HG03039 (cell line): ENCODE results near the gene RFC1.
"Not testable (repeated sequence)": the region's sequence is repeated elsewhere in the genome, so short reads cannot be mapped to it uniquely, and the experiment has no call there.

Experiments used
- ATAC-seq: cut with Tn5 transposase; IDR thresholded peaks from one replicate; pipeline ENCODE4 v1.9.1; 2021; ENCODE audit warnings: mild to moderate bottlenecking, moderate library complexity; ENCODE audit not compliant: unreplicated experiment

The RFC1 gene, protein sequence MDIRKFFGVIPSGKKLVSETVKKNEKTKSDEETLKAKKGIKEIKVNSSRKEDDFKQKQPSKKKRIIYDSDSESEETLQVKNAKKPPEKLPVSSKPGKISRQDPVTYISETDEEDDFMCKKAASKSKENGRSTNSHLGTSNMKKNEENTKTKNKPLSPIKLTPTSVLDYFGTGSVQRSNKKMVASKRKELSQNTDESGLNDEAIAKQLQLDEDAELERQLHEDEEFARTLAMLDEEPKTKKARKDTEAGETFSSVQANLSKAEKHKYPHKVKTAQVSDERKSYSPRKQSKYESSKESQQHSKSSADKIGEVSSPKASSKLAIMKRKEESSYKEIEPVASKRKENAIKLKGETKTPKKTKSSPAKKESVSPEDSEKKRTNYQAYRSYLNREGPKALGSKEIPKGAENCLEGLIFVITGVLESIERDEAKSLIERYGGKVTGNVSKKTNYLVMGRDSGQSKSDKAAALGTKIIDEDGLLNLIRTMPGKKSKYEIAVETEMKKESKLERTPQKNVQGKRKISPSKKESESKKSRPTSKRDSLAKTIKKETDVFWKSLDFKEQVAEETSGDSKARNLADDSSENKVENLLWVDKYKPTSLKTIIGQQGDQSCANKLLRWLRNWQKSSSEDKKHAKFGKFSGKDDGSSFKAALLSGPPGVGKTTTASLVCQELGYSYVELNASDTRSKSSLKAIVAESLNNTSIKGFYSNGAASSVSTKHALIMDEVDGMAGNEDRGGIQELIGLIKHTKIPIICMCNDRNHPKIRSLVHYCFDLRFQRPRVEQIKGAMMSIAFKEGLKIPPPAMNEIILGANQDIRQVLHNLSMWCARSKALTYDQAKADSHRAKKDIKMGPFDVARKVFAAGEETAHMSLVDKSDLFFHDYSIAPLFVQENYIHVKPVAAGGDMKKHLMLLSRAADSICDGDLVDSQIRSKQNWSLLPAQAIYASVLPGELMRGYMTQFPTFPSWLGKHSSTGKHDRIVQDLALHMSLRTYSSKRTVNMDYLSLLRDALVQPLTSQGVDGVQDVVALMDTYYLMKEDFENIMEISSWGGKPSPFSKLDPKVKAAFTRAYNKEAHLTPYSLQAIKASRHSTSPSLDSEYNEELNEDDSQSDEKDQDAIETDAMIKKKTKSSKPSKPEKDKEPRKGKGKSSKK

DNA sequence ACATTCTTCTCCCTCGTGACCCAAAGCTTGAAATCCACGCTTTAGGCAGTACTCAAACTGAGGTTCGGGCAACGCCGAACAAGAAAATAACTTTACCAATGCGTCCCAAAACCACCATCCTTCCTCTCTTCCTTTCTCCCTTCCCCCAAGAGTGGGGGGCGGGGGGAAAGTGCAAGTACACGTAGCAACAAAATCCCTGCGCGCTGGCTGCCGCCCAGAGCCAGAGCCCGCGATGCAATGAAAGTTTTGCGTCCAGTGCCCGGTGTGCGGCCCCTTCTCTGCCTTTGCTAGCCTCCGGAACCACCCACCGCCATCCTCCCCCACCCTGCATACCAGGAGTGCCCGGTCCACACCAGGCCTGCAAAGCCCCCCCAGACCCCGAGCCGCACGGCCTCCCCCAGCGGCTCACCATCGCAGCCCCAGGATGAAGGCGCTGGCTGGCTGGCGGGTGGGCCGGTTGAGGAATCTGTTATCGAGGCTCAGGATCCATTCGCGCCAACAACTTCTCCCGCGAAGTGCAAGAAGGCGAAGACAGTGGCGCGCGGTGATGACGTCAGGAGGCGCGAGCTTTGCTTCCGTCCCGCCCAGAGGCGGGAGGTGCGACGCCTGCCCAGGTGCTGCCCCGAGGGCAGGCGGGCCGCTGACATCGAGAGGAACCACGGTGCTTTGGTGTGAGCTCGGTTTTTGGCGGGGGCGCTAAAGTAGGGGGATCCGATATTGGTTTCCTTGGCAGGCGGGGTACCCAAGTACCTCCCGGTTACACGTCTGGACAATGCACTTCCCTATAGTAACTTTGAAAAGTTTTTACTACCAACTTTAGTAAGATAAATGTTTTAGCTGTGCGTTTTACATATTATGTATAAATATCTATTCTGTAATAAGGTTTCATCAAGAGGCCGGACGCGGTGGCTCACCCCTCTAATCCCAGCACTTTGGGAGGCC is at the start of gene RFC1:
RFC1 (minus strand) TSS at position 533 of the 942 bp plus-strand sequence; CDS start at position 412, 121 bp downstream.
- ATAC-seq = peak; percentile 81

DNA sequence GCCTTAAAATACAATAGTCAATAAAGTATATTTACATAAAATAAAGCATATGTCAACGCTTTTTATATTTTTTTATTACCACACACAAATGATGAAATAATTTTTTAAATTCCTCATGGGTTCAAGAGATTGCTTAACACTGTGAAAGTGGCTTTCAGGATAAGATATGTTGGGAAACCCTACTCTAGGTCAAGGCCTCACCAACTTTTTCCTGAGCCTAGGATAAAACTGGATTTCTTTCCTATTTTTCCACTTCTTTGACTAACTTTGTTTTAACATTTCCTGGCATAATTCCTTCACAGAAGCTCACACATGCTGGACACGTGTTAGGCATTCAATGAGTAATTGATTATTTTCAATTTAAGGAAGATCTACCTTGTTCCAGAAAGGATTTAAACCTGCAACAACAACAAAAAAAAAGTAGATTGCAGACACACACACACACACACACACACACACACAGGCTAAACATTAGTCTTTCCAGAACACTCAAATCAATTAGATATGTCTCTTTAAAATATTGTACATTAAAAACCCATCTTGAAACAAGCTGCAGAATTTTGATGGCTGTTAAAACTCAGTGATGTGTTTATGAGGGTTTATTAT is 49.6 kb upstream of the RFC1 start:
- no peak for ATAC-seq

DNA sequence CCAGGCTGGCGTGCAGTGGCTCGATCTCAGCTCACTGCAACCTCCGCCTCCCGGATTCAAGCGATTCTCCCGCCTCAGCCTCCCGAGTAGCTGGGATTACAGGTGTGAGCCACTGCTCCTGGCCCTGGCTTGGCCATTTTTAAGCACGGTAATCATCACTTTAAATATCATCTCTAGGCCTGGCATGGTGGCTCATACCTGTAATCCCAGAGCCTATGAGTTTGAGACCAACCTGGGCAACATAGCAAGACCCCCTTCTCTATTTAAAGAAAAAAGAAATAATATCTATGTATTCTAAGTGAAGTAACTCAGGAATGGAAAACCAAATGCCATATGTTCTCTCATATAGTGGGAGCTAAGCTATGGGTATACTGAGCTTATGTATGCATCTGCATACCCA is 45.4 kb upstream of the RFC1 start:
- not testable (repeated sequence) for ATAC-seq

DNA sequence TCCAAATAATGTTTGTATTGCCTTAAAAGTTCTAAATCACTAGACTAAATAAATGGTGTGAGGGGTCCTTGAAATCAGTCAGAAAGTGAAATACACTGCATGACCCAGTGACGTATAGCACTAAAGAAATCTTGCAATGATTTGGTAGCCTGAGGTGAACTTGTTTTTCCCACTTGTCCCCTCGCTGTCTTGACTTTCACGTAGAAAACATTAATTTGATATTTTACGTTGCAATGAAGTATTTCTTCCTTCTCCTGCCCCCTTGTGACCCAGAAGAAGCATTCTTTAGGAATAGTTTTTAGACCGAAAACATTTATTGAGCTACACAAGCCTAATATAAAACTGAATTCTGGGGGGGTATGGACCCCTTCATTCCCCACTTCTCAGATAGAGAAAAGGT is 44.3 kb upstream of the RFC1 start:
- ATAC-seq = no peak

DNA sequence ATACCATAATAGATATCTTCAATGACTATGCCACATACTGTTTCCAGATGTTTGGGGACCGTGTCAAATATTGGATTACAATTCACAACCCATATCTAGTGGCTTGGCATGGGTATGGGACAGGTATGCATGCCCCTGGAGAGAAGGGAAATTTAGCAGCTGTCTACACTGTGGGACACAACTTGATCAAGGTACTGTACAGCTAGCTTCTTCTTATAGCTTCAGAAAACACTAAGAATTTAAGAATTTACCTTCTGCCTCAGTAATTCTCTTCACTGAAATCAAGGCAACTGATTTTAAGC is 41.4 kb upstream of the RFC1 start:
- ATAC-seq = no peak

DNA sequence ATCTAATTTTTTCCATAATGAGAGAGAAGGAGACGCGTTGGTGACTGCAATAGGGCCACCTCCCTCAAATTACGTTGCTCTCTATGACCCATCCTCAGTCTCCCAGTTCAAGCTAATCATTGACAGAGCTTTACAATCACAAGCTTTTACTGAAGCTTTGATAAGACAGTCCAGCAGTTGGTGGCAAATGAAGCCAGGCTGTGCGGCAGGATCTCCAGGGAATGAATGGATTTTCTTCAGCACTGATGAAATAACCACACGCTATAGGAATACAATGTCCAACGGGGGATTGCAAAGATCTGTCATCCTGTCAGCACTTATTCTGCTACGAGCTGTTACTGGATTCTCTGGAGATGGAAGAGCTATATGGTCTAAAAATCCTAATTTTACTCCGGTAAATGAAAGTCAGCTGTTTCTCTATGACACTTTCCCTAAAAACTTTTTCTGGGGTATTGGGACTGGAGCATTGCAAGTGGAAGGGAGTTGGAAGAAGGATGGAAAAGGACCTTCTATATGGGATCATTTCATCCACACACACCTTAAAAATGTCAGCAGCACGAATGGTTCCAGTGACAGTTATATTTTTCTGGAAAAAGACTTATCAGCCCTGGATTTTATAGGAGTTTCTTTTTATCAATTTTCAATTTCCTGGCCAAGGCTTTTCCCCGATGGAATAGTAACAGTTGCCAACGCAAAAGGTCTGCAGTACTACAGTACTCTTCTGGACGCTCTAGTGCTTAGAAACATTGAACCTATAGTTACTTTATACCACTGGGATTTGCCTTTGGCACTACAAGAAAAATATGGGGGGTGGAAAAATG is 40.8 kb upstream of the RFC1 start, which contains the start of gene KLB:
KLB (plus strand) TSS at position 168 of the 821 bp plus-strand sequence; CDS start at position 188, 20 bp downstream.
- ATAC-seq = no peak

DNA sequence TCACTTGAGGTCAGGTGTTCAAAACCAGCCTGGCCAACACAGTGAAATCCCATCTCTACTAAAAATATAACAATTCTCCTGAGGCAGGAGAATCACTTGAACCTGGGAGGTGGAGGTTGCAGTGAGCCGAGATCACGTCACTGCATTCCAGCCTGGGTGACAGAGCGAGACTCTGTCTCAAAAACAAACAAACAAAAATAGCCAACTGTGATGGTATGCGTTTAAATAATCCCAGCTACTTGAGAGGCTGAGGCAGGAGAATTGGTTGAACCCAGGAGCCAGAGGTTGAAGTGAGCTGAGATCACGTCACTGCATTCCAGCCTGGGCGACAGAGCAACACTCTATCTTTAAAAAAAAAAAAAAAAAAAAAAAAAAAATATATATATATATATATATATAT is 35.5 kb upstream of the RFC1 start:
- not testable (repeated sequence) for ATAC-seq

DNA sequence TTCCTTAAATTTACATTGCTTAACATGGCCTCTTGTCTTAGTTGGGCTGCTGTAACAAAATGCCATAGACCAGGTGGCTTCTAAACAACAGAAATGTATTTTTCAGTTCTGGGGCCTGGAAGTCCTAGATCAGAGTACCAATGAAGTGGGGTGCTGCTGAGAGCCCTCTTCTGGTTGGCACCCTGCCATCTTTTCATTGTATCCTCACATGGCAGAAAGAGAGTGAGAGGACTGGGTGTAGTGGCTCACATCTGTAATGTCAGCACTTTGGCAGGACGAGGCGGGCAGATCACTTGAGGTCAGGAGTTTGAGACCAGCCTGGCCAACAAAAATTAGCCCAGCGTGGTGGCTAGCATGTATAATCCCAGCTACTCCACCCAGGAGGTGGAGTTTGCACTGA is 28.5 kb upstream of the RFC1 start:
- no peak for ATAC-seq

DNA sequence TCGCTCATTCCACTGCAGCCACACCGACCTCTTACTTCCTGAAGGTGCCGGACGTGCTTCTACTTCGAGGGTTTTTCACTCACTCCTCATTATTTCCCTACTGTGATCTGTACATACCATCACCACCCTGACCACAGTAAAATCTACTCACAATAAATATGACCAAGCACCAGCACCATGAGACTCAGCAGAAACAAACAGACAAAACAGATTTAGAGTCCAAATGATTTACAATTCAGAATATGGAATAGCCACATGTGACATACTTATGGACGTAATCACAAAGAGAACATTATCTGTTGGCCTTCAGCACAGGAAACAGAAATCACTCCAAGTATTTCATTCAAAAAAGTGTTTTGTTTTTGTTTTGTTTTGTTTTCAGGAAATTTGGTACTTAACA is 24.4 kb upstream of the RFC1 start:
- no peak for ATAC-seq

DNA sequence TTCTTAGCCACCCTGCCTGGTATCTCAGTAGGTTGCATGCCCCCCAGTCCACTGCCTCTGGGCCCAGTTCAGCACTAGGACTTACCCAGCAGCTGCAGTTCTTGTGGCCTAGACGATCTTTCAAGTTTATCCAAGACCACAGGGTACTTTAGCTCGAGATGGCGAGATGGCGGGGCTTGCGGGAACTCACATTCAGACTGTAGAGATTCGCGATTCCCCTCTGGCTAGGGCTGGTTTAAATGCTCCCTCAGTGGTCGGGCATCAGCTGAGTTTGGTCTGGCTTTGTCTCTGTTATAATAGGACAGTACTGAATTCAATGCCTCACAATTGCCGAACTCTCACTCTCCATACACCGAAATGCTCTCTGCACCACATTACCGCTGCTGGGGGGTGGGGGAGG is 18.4 kb upstream of the RFC1 start:
- ATAC-seq = no peak

DNA sequence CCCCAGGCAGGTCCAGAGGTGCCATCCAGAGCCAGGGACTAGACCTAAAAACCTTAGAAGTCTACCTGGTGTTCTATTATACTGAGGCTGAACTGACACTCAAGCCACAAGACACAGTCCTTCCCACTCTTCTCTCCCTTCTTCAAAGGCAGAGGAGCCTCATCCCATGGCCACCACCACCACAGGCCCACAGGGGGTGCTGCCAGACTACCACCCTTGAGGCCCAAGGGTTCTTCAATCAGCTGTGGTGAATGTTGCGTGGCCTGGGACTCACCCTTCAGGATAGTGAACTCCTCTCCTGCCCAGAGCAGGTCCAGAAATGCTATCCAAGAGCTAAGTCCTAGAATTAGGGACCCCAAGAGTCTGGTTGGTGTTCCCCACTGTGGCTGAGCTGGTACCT is 17.5 kb upstream of the RFC1 start:
- no peak for ATAC-seq

DNA sequence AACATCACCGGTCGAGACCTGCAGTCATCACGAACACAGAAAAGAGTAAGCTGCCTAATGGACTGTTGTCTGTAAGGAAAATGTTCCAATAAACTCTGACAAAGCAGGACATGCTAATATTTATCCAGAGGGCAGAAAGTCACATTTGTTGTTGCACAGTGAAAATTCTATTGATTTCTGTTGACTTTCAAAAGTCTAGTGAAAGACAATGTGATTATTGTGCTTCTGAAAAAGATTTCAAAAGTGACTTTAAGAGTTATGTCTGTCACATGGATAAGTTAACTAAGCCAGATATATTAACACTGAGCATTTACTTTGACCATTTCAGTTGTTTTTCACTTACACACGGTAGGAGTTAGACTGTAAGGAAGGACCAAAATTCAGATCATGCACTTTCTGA is 9.3 kb upstream of the RFC1 start:
- no peak for ATAC-seq

DNA sequence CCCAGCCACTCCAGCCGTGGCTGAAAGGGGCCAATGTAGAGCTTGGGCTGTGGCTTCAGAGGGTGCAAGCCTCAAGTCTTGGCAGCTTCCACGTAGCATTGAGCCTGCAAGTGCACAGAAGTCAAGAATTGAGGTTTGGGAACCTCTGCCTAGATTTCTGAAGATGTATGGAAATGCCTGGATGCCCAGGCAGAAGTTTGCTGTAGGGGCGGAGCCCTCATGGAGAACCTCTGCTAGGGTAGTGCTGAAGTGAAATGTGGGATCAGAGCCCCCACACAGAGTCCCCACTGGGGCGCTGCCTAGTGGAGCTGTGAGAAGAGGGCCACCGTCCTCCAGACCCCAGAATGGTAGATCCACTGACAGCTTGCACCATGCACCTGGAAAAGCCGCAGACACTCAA is 5.0 kb upstream of the RFC1 start:
- ATAC-seq = not testable (repeated sequence)

DNA sequence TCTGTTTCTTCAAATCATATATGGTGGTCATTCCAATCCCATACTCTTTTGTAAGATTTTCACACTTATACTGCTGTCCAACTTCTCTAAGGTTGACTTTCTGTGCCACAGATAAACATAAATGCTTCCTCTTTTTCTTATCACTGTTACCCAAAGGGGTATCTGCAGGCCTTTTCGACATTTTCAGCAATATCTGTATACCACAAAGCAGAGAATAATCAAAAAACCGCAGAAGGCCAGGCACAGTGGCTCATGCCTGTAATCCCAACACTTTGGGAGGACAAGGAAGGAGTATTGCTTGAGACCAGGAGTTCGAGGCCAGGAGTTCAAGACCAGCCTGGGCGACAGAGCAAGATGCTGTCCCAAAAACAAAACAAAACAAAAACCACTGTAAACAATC is 3.1 kb upstream of the RFC1 start:
- no peak for ATAC-seq

DNA sequence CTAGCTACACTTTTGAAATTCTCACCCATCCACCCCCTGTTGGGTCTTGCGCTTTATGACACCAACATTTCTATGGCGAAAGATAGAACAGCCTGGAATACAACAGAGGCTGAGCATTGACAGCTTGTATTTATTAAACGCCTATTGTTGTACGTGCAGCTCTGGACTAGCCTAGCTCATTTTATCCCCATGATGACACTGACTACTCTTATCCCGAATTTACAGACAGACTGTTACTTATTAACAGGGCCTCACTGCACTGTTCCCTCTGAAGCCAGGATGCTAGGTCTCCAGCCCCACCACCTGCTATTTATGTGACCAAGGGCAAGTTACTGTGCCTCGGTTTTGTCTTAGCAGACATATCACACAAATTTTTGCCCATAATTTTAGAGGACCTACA is 1.0 kb upstream of the RFC1 start:
- no peak for ATAC-seq

DNA sequence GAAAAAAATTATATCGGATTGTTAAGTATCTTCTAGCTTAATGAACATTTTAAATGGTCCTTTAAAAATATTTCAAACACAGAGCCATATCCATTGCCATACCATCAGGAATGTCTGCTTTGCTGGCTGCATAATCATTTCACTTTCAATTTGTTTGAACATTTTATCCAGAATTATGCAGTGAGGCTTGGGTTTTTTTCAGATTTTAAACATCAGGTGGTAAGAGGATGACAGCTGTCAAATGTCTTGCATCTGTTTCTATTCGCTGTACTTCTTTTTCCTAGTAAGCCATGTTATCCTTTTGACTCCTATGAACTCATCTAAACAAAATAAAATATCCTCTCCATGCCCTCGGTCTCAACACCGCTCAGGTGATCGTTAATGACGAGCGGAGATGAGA is 802 bp downstream of the RFC1 start:
- no peak for ATAC-seq

DNA sequence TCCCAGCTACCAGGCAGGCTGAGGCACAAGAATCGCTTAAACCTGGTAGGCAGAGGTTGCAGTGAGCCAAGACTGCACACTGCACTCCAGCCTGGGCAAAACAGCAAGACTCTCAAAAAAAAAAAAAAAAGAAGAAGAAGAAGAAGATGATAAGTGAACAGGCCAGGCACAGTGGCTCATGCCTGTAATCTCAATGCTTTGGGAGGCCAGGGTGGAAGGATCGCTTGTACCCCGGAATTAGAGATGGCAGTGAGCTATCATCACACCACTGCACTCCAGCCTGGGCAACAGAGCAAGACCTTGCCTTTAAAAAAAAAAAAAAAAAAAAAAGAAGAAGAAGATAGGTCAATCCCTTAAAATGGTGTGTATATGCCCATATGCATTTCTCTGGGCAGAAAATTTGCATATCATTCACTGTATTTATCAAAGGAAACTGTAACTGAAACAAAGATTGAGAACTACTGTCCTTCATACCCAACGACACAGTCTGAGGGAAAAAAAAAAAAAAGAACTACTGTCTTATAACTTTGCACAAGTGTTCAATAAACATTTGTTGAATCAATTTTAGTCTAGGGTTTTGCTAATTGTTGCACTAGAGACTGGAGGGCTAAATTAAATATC is 2.3 kb downstream of the RFC1 start:
- ATAC-seq = no peak

DNA sequence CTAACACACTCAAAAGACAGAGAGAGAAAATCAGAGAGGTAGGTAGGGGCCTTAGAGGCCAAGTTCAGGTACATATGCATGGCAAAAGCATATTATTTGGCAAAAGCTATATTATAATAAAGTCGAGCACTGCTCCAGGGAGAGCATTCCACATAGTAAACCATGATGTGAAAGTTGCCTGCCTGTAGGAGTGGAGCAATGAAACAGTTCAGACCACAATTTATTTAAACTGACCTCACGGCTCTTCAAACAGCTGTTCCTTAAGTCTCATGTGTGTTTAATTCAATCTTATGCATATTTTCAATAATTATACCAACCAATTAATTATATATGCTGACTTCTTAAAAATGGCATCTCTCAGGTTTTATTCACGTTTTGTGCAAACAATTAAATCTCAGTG is 3.3 kb downstream of the RFC1 start:
- ATAC-seq = no peak

DNA sequence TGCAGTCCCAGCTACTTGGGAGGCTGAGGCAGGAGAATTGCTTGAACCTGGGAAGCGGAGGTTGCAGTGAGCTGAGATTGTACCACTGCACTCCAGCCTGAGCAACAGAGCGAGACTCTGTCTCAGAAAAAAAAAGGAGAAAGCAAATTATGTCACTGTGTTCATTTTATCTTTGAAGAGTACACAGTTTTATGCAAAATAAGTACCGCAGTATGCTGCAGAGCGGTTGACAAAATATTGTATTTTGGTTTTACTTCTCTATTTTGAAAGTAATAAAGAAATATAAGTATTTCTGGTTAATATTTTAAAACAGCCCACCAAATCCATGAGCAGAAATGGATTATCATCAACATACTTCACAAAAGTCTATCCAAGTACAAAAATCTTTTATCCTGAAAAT is 5.6 kb downstream of the RFC1 start:
- not testable (repeated sequence) for ATAC-seq
